Lower leg skin (tissue), 3 donors: ENCODE results near the gene TERT.

Source experiments
- POLR2A ChIP-seq, 2 donors: fragments of 450-650 bp; IDR thresholded peaks; one replicate each; pipeline ENCODE4 v1.6.1; 2016 to 2017; ENCODE audit warnings: antibody characterized with exemption in 2 of 2, mild to moderate bottlenecking in 1 of 2, moderate library complexity in 1 of 2
- TF ChIP-seq, protein P1 (sequence below), 3 donors: fragments of 450-650 bp; IDR thresholded peaks; one replicate each; pipeline ENCODE4 v1.5.1; 2016; ENCODE audit warnings: antibody characterized with exemption in 3 of 3, mild to moderate bottlenecking in 3 of 3, moderate library complexity in 2 of 3

- TF ChIP-seq, protein P1, sequence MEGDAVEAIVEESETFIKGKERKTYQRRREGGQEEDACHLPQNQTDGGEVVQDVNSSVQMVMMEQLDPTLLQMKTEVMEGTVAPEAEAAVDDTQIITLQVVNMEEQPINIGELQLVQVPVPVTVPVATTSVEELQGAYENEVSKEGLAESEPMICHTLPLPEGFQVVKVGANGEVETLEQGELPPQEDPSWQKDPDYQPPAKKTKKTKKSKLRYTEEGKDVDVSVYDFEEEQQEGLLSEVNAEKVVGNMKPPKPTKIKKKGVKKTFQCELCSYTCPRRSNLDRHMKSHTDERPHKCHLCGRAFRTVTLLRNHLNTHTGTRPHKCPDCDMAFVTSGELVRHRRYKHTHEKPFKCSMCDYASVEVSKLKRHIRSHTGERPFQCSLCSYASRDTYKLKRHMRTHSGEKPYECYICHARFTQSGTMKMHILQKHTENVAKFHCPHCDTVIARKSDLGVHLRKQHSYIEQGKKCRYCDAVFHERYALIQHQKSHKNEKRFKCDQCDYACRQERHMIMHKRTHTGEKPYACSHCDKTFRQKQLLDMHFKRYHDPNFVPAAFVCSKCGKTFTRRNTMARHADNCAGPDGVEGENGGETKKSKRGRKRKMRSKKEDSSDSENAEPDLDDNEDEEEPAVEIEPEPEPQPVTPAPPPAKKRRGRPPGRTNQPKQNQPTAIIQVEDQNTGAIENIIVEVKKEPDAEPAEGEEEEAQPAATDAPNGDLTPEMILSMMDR (IDR thresholded peaks at IDR 0.05): no peak
- no peak for TF ChIP-seq POLR2A (IDR thresholded peaks at IDR 0.05)
Observed at GRCh38 chr5:1211701-1212100, 83.2 kb downstream of the TERT start.
